Right atrium auricular region (tissue), 2 donors: ENCODE measurements around the gene GCG. TPM values are rescaled to one million over a fixed set of nuclear protein-coding genes. Genes with fewer than 3 reads are reported as not detected.

Experiments used
- DNase-seq: peaks from one replicate; pipeline ENCODE4 v3.0.0-alpha.2; 2019; ENCODE audit warnings: low spot score
- H3K27ac ChIP-seq, 2 donors: fragments of 200-600 bp; sonication (generic); 1 replicate in 1 of 2; 2 replicates in 1 of 2; pipeline ENCODE4 v1.5.1; 2016 to 2019
- H3K27me3 ChIP-seq, 2 donors: fragments of 200-600 bp; sonication (generic); one replicate each; pipeline versions ENCODE4 v1.5.1 to v1.6.0; 2017 to 2019
- H3K36me3 ChIP-seq: fragments of 200-600 bp; sonication (generic); one replicate; pipeline ENCODE4 v1.5.1; 2016
- H3K4me1 ChIP-seq, 2 donors: fragments of 200-600 bp; sonication (generic); one replicate each; pipeline versions ENCODE4 v1.5.1 to v1.6.0; 2017 to 2019
- H3K4me3 ChIP-seq, 2 donors: fragments of 200-600 bp; sonication (generic); 1 replicate in 1 of 2; 2 replicates in 1 of 2; pipeline ENCODE4 v1.5.1; 2017 to 2019; ENCODE audit warnings: mild to moderate bottlenecking in 1 of 2, moderate library complexity in 1 of 2
- H3K9me3 ChIP-seq, 2 donors: fragments of 200-600 bp; sonication (generic); one replicate each; pipeline ENCODE4 v1.5.1; 2019
- CTCF ChIP-seq, 2 donors: fragments of 200-600 bp; sonication (generic); IDR thresholded peaks; one replicate each; pipeline ENCODE4 v1.5.1; 2019; ENCODE audit warnings: antibody characterized with exemption in 2 of 2
- total RNA-seq, 2 donors: library from RNA; depleted of rRNA; stranded (reverse); fragments of >200 nt; gene quantifications; one replicate each; pipeline ENCODE4 v1.1.0, GENCODE V29; 2016

The GCG gene
- total RNA-seq, result not detected

- DNase-seq, result no peak
- Histone ChIP-seq H3K4me3 (no peak within 1 kb of the TSS), H3K4me1 (no peaks in the 10 kb centered on the region), H3K27ac (no peak within 1 kb of the TSS), H3K36me3 (no peaks in the 10 kb centered on the region), H3K9me3 (no peaks in the 10 kb centered on the region), H3K27me3 (no peaks in the 10 kb centered on the region)
- TF ChIP-seq CTCF (IDR thresholded peaks at IDR 0.05), result no peak
Measured at GRCh38 chr2:162152147-162152546, at the start of gene GCG. Gene GCG (minus strand): TSS chr2:162152247. CDS start chr2:162149178, 3,069 bp downstream.

- Histone ChIP-seq H3K9me3 (no peaks in the 10 kb centered on the region), H3K4me3 (no peak overlapping the region), H3K4me1 (no peaks in the 10 kb centered on the region), H3K27me3 (no peaks in the 10 kb centered on the region), H3K36me3 (no peaks in the 10 kb centered on the region), H3K27ac (no peak overlapping the region)
- TF ChIP-seq CTCF (IDR thresholded peaks at IDR 0.05), result no peak
- DNase-seq, result no peak
Measured at GRCh38 chr2:162200636-162201035, 48.6 kb upstream of the GCG start.

- Histone ChIP-seq H3K36me3 (no peaks in the 10 kb centered on the region), H3K9me3 (no peaks in the 10 kb centered on the region), H3K4me3 (no peak overlapping the region), H3K4me1 (no peaks in the 10 kb centered on the region), H3K27me3 (no peaks in the 10 kb centered on the region), H3K27ac (no peak overlapping the region)
- no peak for TF ChIP-seq CTCF (IDR thresholded peaks at IDR 0.05)
- no peak for DNase-seq
Measured at GRCh38 chr2:162199913-162200312, 47.9 kb upstream of the GCG start.

- H3K9me3 ChIP-seq, result no peaks in the 10 kb centered on the region
- no peaks in the 10 kb centered on the region for H3K27me3 ChIP-seq
- H3K4me3 ChIP-seq, result no peak overlapping the region
- no peak for DNase-seq
- H3K4me1 ChIP-seq, result no peaks in the 10 kb centered on the region
- H3K36me3 ChIP-seq, result no peaks in the 10 kb centered on the region
- no peak for TF ChIP-seq CTCF (IDR thresholded peaks at IDR 0.05)
- H3K27ac ChIP-seq, result no peak overlapping the region
Measured at GRCh38 chr2:162198239-162198638, 46.2 kb upstream of the GCG start.

GRCh38 chr2:162197069-162197825 is 45.2 kb upstream of the GCG start:
- TF ChIP-seq CTCF (IDR thresholded peaks at IDR 0.05), result no peak
- Histone ChIP-seq H3K27ac (no peak overlapping the region), H3K27me3 (no peaks in the 10 kb centered on the region), H3K36me3 (no peaks in the 10 kb centered on the region), H3K4me3 (no peak overlapping the region), H3K9me3 (no peaks in the 10 kb centered on the region), H3K4me1 (no peaks in the 10 kb centered on the region)
- DNase-seq, result no peak

- H3K36me3 ChIP-seq, result no peaks in the 10 kb centered on the region
Measured at GRCh38 chr2:162196638-162197037, 44.6 kb upstream of the GCG start.

More at GRCh38 chr2:162196638-162197037, 44.6 kb upstream of the GCG start:
- no peak for DNase-seq
- Histone ChIP-seq H3K9me3 (no peaks in the 10 kb centered on the region), H3K27ac (no peak overlapping the region), H3K4me1 (no peaks in the 10 kb centered on the region), H3K4me3 (no peak overlapping the region), H3K27me3 (no peaks in the 10 kb centered on the region)
- no peak for TF ChIP-seq CTCF (IDR thresholded peaks at IDR 0.05)
